ENCODE data around the gene CAPZA1. TPM values are rescaled to one million over a fixed set of nuclear protein-coding genes. Genes with fewer than 3 reads are reported as not detected.

The CAPZA1 gene
- total RNA-seq, 1 donor from 2014 or later = 241 TPM

DNA sequence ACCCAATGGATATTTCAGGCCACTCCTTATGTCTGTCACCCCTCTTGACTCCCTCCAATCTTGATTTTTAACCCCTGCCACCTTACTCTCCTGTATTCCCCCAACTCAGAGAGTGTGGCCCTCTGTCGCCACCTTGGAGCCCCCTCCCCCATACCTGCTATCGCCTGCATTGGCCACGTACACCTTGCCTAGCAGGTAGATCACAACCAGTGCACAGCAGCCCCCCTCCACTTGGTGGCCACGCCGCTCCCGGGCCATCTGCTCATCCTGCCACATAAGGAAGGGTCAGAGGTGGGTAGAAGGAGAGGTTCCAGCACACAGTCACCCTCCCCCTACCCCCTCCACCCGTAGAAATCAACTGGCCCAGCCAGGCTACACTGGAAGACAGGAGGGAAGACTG lies 92.6 kb downstream of the CAPZA1 start:
- DNase-seq = no peak
- Mint-ChIP-seq H3K9me3 (no peaks in the 10 kb centered on the region), H3K4me1 (peaks cover 39% of the 10 kb centered on the region), H3K27ac (no peak overlapping the region), H3K4me3 (no peak overlapping the region), H3K36me3 (ENCODE audit: low read depth) (no peaks in the 10 kb centered on the region), H3K27me3 (peaks cover 44% of the 10 kb centered on the region)
- intact Hi-C loops (cut with micrococcal nuclease) = no loop called here

DNA sequence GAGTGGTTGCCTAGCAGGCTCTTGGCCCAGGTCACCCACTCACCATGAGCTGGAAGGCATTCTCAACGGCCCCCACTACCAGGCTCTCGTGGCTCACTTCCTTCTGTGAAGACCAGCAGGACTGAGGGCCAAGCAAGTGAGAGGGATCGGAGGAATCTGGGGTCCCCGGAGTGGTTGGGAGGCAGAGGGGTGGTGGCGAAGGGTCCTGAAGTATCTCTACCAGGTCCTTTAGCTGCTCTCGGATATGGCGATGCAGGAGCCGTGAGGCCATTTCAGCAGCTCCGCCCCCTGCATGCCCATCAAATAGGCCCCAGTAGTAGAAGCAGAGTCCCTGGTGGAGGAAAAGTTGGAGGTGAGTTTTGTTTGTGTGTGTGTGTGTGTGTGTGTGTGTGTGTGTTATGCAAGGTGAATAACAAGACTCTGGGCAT lies 93.1 kb downstream of the CAPZA1 start:
- intact Hi-C loops (cut with micrococcal nuclease) = no loop called here
- no peaks in the 10 kb centered on the region for H3K36me3 Mint-ChIP-seq (ENCODE audit: low read depth)
- no peaks in the 10 kb centered on the region for H3K9me3 Mint-ChIP-seq
- H3K27ac Mint-ChIP-seq = no peak overlapping the region
- no peak for DNase-seq
- no peak overlapping the region for H3K4me3 Mint-ChIP-seq
- peaks cover 40% of the 10 kb centered on the region for H3K4me1 Mint-ChIP-seq
- peaks cover 40% of the 10 kb centered on the region for H3K27me3 Mint-ChIP-seq

GRCh38 chr1:112713466-112714312 lies 94.1 kb downstream of the CAPZA1 start:
- no peak for DNase-seq
- Mint-ChIP-seq H3K36me3 (ENCODE audit: low read depth) (no peaks in the 10 kb centered on the region), H3K9me3 (no peaks in the 10 kb centered on the region), H3K27ac (no peak overlapping the region), H3K4me1 (peaks cover 41% of the 10 kb centered on the region), H3K27me3 (peaks cover 36% of the 10 kb centered on the region), H3K4me3 (peak overlapping the region; percentile 89)
- intact Hi-C loops (cut with micrococcal nuclease) = loop anchor here (2.0 kb wide), 2 partner anchors 39 to 323 kb away; partner anchors contain the start of gene MOV10

DNA sequence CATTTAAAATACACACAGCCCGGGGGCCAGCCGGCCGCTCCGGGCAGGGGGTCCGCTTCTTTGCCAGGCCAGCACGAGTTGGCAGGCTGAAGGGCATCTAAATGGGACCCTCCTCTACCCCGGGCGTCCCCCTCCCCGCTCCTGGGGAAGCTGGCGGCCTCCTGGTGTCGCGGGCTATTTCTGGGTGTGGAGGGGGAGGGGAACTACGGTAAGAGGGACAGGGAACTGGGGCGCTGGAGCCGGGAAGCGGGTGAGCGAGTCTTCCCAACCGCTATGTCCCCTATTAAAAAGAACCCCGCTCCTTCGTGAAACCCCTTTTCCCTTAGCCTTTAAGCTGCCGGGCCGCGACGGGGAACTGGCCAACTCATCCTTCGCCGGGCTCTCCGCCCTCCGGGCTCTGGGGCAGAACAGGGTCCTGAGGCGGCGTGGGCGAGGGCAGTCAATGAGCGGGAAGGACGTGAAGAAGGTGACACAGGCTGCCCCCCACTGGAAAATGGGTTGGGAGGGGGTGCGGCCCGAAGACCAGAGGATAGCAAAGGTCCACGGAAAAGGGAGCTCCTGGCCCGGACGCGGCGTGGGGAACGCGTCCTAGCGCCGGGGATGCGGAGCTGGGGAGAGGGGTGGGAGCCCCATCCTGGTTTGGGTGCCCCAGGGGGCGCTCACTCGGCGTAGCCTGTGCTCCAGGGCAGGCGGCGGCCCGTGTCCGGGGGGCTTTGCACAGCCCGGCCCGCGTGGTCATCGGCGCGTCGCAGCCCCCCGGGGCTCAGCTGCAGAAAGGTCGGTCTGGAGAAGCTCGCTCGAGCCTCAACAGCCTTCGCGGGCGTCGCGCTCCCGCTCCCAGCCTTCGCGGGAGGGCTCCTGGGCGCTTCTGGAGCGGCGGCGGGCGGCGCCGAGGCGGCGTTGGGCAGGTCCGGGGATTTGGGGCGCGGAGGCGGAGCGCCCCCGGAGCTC lies 95.0 kb downstream of the CAPZA1 start:
- Mint-ChIP-seq H3K27me3 (peaks cover 37% of the 10 kb centered on the region), H3K27ac (no peak overlapping the region), H3K4me1 (peaks cover 36% of the 10 kb centered on the region), H3K9me3 (no peaks in the 10 kb centered on the region), H3K36me3 (ENCODE audit: low read depth) (no peaks in the 10 kb centered on the region), H3K4me3 (peak overlapping the region; percentile 89)
- intact Hi-C loops (cut with micrococcal nuclease) = loop anchor here (2.0 to 5.0 kb wide), 4 partner anchors 40 to 963 kb away; partner anchors contain the start of genes MOV10 and SLC16A1
- peak; percentile 66 for DNase-seq

DNA sequence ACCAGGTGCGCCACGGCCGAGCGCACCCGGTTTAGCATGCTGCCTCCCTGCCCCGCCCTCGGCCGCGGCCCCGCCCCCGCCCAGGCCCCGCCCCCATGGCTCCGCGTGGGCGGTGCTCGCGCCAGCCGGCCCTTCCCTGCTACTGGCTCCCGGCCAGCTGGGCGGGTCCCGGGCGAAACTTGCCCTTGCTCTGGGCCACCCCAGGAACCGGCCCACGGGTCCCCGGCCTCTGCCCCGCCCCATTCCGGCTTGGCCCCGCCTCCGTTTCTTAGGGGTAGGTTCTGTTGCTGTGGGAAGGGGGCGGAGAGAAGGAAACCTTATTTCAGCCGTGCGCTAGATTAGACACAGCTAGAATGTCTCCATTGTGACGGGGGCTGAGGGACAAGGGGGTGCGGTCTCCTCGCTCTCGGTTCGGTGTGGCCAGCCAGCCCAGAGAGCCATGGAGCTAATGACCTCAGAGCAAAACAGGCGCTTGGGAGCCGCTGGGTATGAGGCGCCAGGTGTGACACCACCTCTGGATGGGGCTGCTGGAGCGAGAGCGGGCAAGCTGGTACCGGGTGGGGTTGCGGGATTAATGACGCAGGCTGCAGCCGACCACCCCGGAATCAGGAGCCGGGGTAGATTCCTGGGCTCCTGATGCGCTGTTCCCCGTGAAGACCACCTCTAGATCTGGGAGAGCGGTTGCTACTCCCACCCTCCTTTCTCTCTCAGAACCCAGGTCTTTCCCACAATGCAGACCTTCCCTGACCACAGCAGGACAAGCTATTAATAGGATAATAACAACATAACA lies 95.8 kb downstream of the CAPZA1 start, which contains the start of gene PPM1J:
Gene PPM1J, minus strand, starts transcription at position 69 of the 790 bp plus-strand sequence. Its CDS starts 31 bp downstream, at position 38.
- Mint-ChIP-seq H3K36me3 (ENCODE audit: low read depth) (no peaks in the 10 kb centered on the region), H3K27me3 (peaks cover 41% of the 10 kb centered on the region), H3K27ac (peak within 1 kb of the TSS; percentile 35), H3K9me3 (no peaks in the 10 kb centered on the region), H3K4me1 (peaks cover 29% of the 10 kb centered on the region), H3K4me3 (peak within 1 kb of the TSS; percentile 89)
- intact Hi-C loops (cut with micrococcal nuclease) = loop anchor here (1.0 to 5.0 kb wide), 9 partner anchors 8 to 962 kb away; partner anchors contain the start of genes LRIG2, MOV10, RHOC and SLC16A1
- DNase-seq = peak; percentile 100

DNA sequence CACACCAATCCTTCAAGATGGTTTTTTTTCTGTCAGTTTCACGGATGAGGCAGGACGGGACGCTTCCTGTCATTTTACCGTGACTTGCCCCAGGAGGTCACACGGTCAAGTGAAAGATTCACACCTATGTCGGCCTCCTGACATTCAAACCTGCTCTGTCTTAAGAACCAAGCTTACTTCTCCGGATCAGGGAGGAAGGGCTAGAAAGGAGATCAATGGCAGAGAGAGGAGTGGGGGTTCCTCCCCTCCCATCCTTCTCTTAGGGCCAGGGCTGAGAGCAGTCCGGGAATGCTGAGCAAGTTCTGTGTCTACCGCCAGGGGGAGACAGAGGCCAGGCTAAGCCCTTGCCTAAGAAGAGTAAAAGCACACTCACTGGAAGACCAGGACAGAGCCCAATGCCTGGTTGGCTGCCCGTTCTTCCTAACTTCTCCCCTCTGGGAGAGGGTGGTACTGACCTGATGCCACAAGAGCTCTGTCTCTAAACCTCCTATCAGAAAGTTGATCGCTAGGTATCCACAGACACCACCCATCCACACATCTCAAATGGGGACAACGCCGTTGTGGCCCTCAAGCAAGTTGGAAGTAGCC lies 96.6 kb downstream of the CAPZA1 start:
- peak overlapping the region; percentile 89 for H3K4me3 Mint-ChIP-seq
- H3K9me3 Mint-ChIP-seq = no peaks in the 10 kb centered on the region
- H3K36me3 Mint-ChIP-seq (ENCODE audit: low read depth) = no peaks in the 10 kb centered on the region
- H3K4me1 Mint-ChIP-seq = peaks cover 27% of the 10 kb centered on the region
- no peak overlapping the region for H3K27ac Mint-ChIP-seq
- intact Hi-C loops (cut with micrococcal nuclease) = loop anchor here (1.0 to 5.0 kb wide), 7 partner anchors 9 to 961 kb away; partner anchors contain the start of genes LRIG2, RHOC and SLC16A1
- peak; percentile 94 for DNase-seq
- H3K27me3 Mint-ChIP-seq = peaks cover 39% of the 10 kb centered on the region

- Mint-ChIP-seq H3K27ac (peak overlapping the region; percentile 37), H3K9me3 (no peaks in the 10 kb centered on the region), H3K27me3 (peaks cover 41% of the 10 kb centered on the region), H3K4me3 (no peak overlapping the region), H3K4me1 (peaks cover 27% of the 10 kb centered on the region), H3K36me3 (ENCODE audit: low read depth) (no peaks in the 10 kb centered on the region)
- DNase-seq = no peak
- intact Hi-C loops (cut with micrococcal nuclease) = loop anchor here (2.0 to 5.0 kb wide), 3 partner anchors 240 to 960 kb away; partner anchors contain the start of genes LRIG2 and SLC16A1
Observed at GRCh38 chr1:112717263-112717873, 97.7 kb downstream of the CAPZA1 start.

GRCh38 chr1:112718691-112719418 lies 99.2 kb downstream of the CAPZA1 start:
- DNase-seq = peak; percentile 94
- intact Hi-C loops (cut with micrococcal nuclease) = loop anchor here (5.0 kb wide), 2 partner anchors 238 to 958 kb away; partner anchors contain the start of gene SLC16A1
- Mint-ChIP-seq H3K27me3 (peaks cover 34% of the 10 kb centered on the region), H3K36me3 (ENCODE audit: low read depth) (no peaks in the 10 kb centered on the region), H3K9me3 (no peaks in the 10 kb centered on the region), H3K4me1 (peaks cover 32% of the 10 kb centered on the region), H3K4me3 (peak overlapping the region; percentile 26), H3K27ac (peak overlapping the region; percentile 79)

DNA sequence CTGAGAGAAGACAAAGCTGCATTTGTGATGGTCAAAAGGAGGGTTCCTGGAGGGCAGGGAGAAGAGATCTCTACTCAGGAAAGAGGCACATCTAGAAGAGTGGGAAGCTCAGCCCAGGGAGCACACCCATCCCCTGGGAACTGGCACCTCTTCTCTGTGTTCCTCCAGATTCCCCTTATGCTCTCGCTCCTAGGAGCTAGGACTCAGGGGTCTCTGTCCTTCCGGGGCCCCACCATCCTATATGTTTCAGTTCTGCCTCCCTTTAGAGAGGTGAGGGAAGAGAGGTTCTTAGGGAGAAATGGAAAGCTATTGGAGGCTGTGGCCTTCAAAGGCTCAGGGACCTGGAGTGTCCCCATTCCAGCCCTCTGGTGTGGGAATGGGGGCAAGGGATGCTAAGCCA lies 100.1 kb downstream of the CAPZA1 start:
- Mint-ChIP-seq H3K4me3 (no peak overlapping the region), H3K36me3 (ENCODE audit: low read depth) (no peaks in the 10 kb centered on the region), H3K4me1 (peaks cover 27% of the 10 kb centered on the region), H3K27ac (no peak overlapping the region), H3K27me3 (peaks cover 28% of the 10 kb centered on the region), H3K9me3 (no peaks in the 10 kb centered on the region)
- intact Hi-C loops (cut with micrococcal nuclease) = loop anchor here (5.0 kb wide), 2 partner anchors 238 to 958 kb away; partner anchors contain the start of gene SLC16A1
- no peak for DNase-seq

- intact Hi-C loops (cut with micrococcal nuclease) = no loop called here
- peaks cover 23% of the 10 kb centered on the region for H3K4me1 Mint-ChIP-seq
- H3K27me3 Mint-ChIP-seq = peaks cover 28% of the 10 kb centered on the region
- H3K9me3 Mint-ChIP-seq = no peaks in the 10 kb centered on the region
- no peak overlapping the region for H3K4me3 Mint-ChIP-seq
- no peaks in the 10 kb centered on the region for H3K36me3 Mint-ChIP-seq (ENCODE audit: low read depth)
- no peak for DNase-seq
- no peak overlapping the region for H3K27ac Mint-ChIP-seq
Observed at GRCh38 chr1:112720800-112721199, 101.2 kb downstream of the CAPZA1 start.

All from activated CD4-positive, alpha-beta T cell treated with anti-CD3 and anti-CD28 coated beads, Interleukin-2, amount 10 ng/mL, durations not matched to agents 24 days and 14 days (primary cell).